GM18520 (cell line): ENCODE results near the gene SSX4B.
"Not testable (repeated sequence)": the region's sequence is repeated elsewhere in the genome, so short reads cannot be mapped to it uniquely, and the experiment has no call there.

Experiments
- ATAC-seq: cut with Tn5 transposase; IDR thresholded peaks from one replicate; pipeline ENCODE4 v1.9.1; 2021; ENCODE audit not compliant: unreplicated experiment

SSX4B gene, protein sequence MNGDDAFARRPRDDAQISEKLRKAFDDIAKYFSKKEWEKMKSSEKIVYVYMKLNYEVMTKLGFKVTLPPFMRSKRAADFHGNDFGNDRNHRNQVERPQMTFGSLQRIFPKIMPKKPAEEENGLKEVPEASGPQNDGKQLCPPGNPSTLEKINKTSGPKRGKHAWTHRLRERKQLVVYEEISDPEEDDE

GRCh38 chrX:48411860-48412259, at the start of gene SSX4B:
Gene SSX4B (minus strand): TSS chrX:48411960. CDS start chrX:48411372, 588 bp downstream.
- not testable (repeated sequence) for ATAC-seq

- ATAC-seq = no peak
Observed at GRCh38 chrX:48460606-48461005, 48.8 kb upstream of the SSX4B start.

GRCh38 chrX:48460031-48460430, 48.3 kb upstream of the SSX4B start:
- no peak for ATAC-seq

DNA sequence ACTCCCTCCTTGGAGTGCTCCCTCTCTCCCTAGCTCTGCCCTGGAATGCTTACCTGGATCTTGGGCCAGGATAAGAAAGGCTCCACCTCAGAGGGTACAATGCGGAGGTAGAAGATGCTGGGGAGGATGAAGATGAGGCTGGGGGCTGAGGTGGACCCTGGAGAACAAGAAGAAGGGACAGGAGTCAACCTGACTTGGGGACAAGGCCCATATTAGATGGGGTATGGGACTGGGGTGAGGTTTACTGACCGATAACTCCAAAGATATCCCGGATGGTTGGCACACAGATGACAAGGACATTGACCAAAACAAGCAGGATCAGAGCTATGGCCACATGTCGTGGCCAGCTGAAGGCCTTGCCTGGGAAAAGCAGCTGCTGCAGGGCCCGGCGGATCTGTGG, 47.7 kb upstream of the SSX4B start:
- ATAC-seq = no peak

DNA sequence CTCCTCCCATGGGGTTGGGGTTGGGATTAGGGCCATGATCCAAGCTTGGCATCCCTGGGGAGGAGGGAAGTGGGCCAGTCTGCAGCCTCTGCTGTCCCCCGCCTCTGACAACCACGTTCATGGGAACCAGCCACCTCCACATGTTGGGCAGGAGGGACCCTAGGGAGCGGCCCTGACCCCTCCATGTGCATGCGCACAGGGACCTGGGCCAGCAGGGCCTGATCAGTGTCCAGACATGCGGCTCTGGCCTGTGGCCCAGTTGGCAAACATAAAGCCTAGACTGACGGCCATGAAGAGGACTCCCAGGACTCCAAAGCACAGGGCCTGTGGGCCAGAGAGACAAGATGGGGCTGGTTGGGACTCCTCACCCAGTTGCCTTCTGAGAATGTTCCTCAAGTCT, 47.0 kb upstream of the SSX4B start:
- ATAC-seq = no peak

GRCh38 chrX:48456628-48457331, 45.0 kb upstream of the SSX4B start:
- ATAC-seq = no peak

- ATAC-seq = no peak
Observed at GRCh38 chrX:48451708-48452107, 39.9 kb upstream of the SSX4B start.

DNA sequence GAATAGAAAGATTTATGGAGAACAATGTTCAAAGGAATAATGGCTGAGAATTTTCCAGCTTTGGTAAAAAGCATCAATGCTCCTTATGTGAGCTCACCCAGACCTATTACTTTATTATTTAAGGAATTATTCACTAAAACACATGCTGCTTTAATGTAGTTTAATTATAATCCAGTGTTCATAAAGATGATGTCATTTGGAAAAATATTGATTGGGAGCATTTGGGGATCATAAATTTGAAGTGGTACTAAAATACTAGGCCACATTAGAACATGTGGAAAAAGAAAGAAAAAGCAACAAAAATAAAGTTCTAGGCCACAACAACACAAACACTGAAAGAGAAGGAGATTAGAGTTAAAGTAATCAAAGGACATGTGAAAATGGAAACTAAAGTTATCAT, 38.3 kb upstream of the SSX4B start:
- no peak for ATAC-seq

- not testable (repeated sequence) for ATAC-seq
Observed at GRCh38 chrX:48447201-48447600, 35.4 kb upstream of the SSX4B start.

DNA sequence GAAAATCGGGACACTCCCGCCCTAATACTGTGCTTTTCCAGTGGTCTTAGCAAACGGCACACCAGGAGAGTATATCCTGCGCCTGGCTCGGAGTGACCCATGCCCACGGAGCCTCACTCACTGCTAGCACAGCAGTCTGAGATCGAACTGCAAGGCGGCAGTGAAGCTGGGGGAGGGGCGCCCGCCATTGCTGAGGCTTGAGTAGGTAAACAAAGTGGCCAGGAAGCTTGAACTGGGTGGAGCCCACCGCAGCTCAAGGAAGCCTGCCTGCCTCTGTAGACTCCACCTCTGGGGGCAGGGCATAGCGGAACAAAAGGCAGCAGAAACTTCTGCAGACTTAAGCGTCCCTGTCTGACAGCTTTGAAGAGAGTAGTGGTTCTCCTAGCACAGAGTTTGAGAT, 22.0 kb upstream of the SSX4B start:
- ATAC-seq = not testable (repeated sequence)

- ATAC-seq = not testable (repeated sequence)
Observed at GRCh38 chrX:48430166-48430565, 18.4 kb upstream of the SSX4B start.

DNA sequence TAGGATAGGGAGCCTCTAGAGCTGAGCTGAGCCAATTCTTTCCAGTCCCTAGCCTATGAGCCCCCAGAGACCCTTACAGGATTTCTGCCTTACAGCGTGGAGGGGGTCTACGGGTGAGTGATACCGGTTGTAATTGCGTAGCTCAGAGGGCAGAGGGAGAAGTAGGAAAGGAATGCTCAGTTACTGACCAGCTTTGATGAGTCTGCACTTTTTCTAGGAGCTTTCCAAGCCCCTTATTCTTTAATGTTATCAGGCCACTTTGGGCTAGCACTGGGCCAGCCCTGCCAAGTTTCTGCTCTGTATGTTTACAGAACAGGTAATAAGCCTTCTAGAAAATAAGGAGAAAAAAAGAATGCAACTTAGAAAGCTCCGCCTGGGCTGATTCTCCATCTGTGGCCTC, 17.8 kb upstream of the SSX4B start:
- not testable (repeated sequence) for ATAC-seq

- ATAC-seq = not testable (repeated sequence)
Observed at GRCh38 chrX:48427027-48427716, 15.4 kb upstream of the SSX4B start.

DNA sequence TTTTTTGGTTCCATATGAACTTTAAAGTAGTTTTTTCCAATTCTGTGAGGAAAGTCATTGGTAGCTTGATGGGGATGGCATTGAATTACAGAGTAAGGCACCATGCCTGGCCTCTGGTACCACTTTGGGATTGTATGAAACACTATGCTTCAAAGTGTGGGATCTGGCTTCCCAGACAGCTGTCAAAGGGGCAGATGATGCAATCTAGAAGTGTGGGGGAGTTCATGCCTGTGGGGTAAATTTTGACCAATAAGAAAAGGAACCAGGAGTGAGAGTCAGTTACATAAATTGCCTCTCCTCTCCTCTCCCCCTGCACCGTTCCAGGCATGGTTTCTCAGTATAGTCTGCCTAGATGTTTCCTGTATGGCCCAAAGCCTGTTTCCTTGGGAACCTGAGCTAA, 13.9 kb downstream of the SSX4B start:
- ATAC-seq = not testable (repeated sequence)

GRCh38 chrX:48396931-48397330, 14.8 kb downstream of the SSX4B start:
- not testable (repeated sequence) for ATAC-seq

GRCh38 chrX:48383239-48383638, 28.5 kb downstream of the SSX4B start, which contains the start of gene SSX4:
Gene SSX4 (plus strand): TSS chrX:48383539. CDS start chrX:48384054, 515 bp downstream.
- not testable (repeated sequence) for ATAC-seq

- not testable (repeated sequence) for ATAC-seq
Observed at GRCh38 chrX:48370408-48370807, 41.4 kb downstream of the SSX4B start.

- not testable (repeated sequence) for ATAC-seq
Observed at GRCh38 chrX:48367717-48368408, 43.9 kb downstream of the SSX4B start.

- not testable (repeated sequence) for ATAC-seq
Observed at GRCh38 chrX:48359281-48359680, 52.5 kb downstream of the SSX4B start.

DNA sequence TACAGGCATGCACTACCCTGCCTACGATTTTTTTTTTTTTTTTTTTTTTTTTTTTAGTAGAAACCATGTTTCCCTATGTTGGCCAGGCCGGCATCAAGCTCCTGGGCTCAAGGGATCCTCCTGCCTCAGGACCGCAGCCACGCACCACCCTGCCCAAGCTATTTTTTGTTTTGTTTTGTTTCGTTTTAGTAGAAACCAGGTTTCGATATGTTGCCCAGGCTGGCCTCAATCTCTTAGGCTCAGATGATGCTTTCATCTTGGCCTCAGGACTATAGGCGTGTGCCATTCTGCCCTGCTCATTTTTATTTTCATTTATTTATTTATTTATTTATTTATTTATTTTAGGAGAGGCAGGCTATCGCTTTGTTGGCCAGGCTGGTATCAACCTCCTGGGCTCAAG, 54.1 kb downstream of the SSX4B start:
- no peak for ATAC-seq
